Activated CD4-positive, alpha-beta memory T cell treated with anti-CD3 and anti-CD28 coated beads, Interleukin-2, amount 10 ng/mL, durations not matched to agents 7 days and 5 days (primary cell): ENCODE measurements around the gene CXCL11. TPM values are rescaled to one million over a fixed set of nuclear protein-coding genes. Genes with fewer than 3 reads are reported as not detected.
"Not testable (repeated sequence)": the region's sequence is repeated elsewhere in the genome, so short reads cannot be mapped to it uniquely, and the experiment has no call there.

Experiments used
- CTCF ChIA-PET: fragments of 350-600 bp; sonication (Branson Sonifier 250); formaldehyde crosslinking; loops from one replicate; lab custom pipeline; 2021; ENCODE audit warnings: antibody characterized with exemption, inconsistent platforms; lab: Charles Lee
- POLR2A ChIA-PET: fragments of 350-600 bp; sonication (Branson Sonifier 250); formaldehyde crosslinking; loops from one replicate; lab custom pipeline; 2021; ENCODE audit warnings: antibody characterized with exemption; lab: Charles Lee
- DNase-seq: peaks from one replicate; pipeline ENCODE4 v3.0.0-alpha.2; 2020
- H3K27ac Mint-ChIP-seq: one replicate; pipeline ENCODE4 v1.8.0; 2021; ENCODE audit warnings: mild to moderate bottlenecking, mixed read lengths
- H3K27me3 Mint-ChIP-seq: one replicate; pipeline ENCODE4 v1.8.0; 2021; ENCODE audit warnings: mixed read lengths
- H3K36me3 Mint-ChIP-seq: one replicate; pipeline ENCODE4 v1.8.0; 2021; ENCODE audit warnings: low read depth, mixed read lengths
- H3K4me1 Mint-ChIP-seq: one replicate; pipeline ENCODE4 v1.8.0; 2021; ENCODE audit warnings: mixed read lengths
- H3K4me3 Mint-ChIP-seq: one replicate; pipeline ENCODE4 v1.8.0; 2021; ENCODE audit warnings: mild to moderate bottlenecking, mixed read lengths
- H3K9me3 Mint-ChIP-seq: one replicate; pipeline ENCODE4 v1.8.0; 2021; ENCODE audit warnings: mixed read lengths
- total RNA-seq, 2 experiments: library from RNA; stranded (reverse); gene quantifications; one replicate each; pipeline ENCODE4 v1.2.3, GENCODE V29; 2021

CXCL11 gene
- total RNA-seq, 2 experiments from 2014 or later = 0.28 to 0.33 TPM

DNA sequence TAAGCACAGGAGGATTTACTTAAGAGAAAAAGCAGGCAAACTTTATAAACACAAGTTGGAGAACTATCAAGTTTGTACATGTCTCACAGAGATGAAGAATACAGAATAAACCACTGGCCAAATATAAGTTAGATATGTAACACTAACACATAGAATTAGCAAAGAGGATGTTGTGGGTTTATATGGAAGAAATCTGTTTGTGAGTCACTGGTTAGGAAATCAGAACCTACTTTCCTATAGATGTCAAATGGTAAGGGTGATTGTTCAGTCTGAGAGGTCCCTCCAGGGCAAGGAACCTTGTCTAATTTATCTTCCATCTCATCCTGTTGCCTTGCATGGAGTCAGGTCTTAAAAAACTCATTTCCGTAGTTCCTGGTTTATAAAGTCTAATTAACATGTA, 23.9 kb upstream of the CXCL11 start:
- DNase-seq = no peak
- Mint-ChIP-seq H3K9me3 (no peaks in the 10 kb centered on the region), H3K4me1 (peaks cover 62% of the 10 kb centered on the region), H3K27me3 (no peaks in the 10 kb centered on the region), H3K36me3 (no peaks in the 10 kb centered on the region), H3K27ac (peak overlapping the region; percentile 55), H3K4me3 (no peak overlapping the region)
- ChIA-PET POLR2A (interaction anchor here (1.0 kb wide), 1 partner anchor 64 kb away, joined by 4 read pairs; no protein-coding TSS in a partner anchor), CTCF (no interaction called here)

DNA sequence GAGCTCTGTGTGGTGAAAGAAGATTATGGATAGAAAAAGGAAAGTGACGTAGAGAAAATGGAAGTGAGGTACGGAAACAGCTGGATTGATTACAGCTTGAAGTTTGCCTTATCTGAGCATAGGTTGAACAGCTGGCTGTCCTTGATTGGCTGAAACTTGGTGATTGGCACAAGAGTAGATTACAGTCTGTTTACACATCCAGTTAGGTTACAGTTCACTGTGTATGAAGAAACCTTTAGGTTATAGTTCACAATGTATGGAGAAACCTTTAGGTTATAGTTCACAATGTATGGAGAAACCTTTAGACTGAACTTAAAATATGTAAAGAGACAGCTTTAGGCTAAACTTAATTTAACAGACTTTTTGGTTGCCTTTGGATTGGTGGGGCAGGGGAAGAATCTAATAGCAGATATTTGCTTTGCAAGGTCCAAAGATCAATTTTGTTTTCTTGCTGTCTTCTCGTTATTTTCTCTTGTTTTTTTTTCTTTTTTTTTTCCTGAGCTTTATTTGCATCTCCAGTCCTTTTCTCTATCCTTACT, 23.1 kb upstream of the CXCL11 start:
- no peaks in the 10 kb centered on the region for H3K9me3 Mint-ChIP-seq
- peak overlapping the region; percentile 81 for H3K27ac Mint-ChIP-seq
- no peaks in the 10 kb centered on the region for H3K27me3 Mint-ChIP-seq
- no peaks in the 10 kb centered on the region for H3K36me3 Mint-ChIP-seq
- CTCF ChIA-PET = interaction anchor here (0.7 to 2.0 kb wide), 4 partner anchors 23 to 928 kb away, joined by 3 to 15 read pairs (median 4); partner anchors contain the start of gene CXCL11
- H3K4me1 Mint-ChIP-seq = peaks cover 63% of the 10 kb centered on the region
- POLR2A ChIA-PET = interaction anchor here (0.6 to 1.3 kb wide), 10 partner anchors 30 to 1686 kb away, joined by 3 to 8 read pairs (median 3); partner anchors contain the start of genes NAAA and NUP54
- peak overlapping the region; percentile 3 for H3K4me3 Mint-ChIP-seq
- no peak for DNase-seq

DNA sequence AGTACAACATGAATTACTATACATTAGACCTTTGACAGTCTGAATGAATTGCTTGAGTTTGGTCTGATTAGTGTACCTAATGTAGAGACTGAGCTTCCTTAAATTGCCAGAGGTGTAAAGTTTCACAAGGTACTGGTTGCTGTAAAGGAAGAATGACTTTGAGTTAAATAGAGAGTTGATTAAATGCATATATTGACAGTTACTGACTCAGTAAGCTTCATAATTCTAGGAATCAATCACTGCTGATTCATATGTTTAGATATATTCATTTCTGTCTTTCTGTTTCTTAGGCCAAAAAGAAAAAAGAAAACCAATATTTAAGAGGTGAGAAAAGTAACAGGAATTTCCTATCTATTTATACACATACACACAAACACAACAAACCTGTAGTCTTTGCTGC, 22.4 kb upstream of the CXCL11 start:
- POLR2A ChIA-PET = interaction anchor here (0.6 to 1.3 kb wide), 8 partner anchors 15 to 1686 kb away, joined by 3 to 8 read pairs (median 3); partner anchors contain the start of genes NAAA and NUP54
- no peak overlapping the region for H3K4me3 Mint-ChIP-seq

DNA sequence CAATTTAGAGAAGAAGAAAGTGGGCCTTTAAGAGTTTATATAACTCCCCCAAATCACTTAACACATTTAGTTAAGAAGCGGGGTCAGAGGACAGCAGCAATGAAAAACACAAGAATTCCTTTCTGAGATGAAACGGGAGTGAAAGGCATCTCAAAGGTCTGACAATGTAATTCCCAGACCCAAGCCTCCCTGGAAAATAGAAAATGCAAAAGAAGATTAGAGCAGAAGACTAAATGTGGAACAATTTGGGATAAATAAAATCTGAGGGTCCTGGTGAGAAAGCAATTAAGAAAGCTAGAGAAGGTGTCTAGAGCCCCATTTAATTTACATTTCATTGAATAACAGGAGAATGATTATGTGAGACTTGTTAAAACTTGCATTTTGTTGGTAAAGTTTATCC, 19.6 kb upstream of the CXCL11 start:
- Mint-ChIP-seq H3K27me3 (no peaks in the 10 kb centered on the region), H3K36me3 (no peaks in the 10 kb centered on the region), H3K9me3 (no peaks in the 10 kb centered on the region), H3K27ac (no peak overlapping the region), H3K4me3 (no peak overlapping the region), H3K4me1 (peaks cover 52% of the 10 kb centered on the region)
- DNase-seq = no peak
- POLR2A ChIA-PET = no interaction called here
- CTCF ChIA-PET = interaction anchor here (1.5 kb wide), 1 partner anchor 65 kb away, joined by 3 read pairs; the partner anchor contains the start of gene SDAD1

More for the DNA sequence above, 22.4 kb upstream of the CXCL11 start:
- Mint-ChIP-seq H3K4me1 (peaks cover 66% of the 10 kb centered on the region), H3K36me3 (no peaks in the 10 kb centered on the region), H3K27me3 (no peaks in the 10 kb centered on the region), H3K27ac (peak overlapping the region; percentile 81), H3K9me3 (no peaks in the 10 kb centered on the region)
- no peak for DNase-seq
- CTCF ChIA-PET = interaction anchor here (0.7 to 2.0 kb wide), 4 partner anchors 22 to 929 kb away, joined by 3 to 15 read pairs (median 4); partner anchors contain the start of gene CXCL11

DNA sequence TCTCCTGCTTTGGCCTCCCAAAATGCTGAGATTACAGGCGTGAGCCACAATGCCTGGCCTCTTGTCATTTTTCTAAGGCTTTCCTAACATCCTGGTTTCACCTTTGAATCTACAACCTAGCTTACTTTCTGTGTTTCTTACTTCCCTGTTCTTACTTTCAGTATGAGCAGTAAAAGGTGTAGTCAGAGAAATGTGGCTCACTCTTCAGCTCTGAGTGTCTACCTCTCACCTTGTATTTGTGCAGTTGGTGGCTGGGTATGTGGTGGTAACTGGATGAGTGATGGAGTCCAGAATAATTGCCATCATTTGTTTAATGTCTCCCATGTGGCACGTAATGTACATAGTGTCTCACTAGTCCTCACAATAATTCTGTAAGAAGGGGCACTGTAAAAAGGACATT, 19.1 kb upstream of the CXCL11 start:
- Mint-ChIP-seq H3K36me3 (no peaks in the 10 kb centered on the region), H3K4me1 (peaks cover 48% of the 10 kb centered on the region), H3K4me3 (no peak overlapping the region), H3K27ac (no peak overlapping the region), H3K27me3 (no peaks in the 10 kb centered on the region), H3K9me3 (no peaks in the 10 kb centered on the region)
- CTCF ChIA-PET = interaction anchor here (1.4 to 2.4 kb wide), 3 partner anchors 18 to 64 kb away, joined by 3 to 21 read pairs (median 6); partner anchors contain the start of genes CXCL11 and SDAD1
- POLR2A ChIA-PET = interaction anchor here (1.4 kb wide), 1 partner anchor 114 kb away, joined by 4 read pairs; the partner anchor contains the start of gene NAAA
- DNase-seq = no peak

DNA sequence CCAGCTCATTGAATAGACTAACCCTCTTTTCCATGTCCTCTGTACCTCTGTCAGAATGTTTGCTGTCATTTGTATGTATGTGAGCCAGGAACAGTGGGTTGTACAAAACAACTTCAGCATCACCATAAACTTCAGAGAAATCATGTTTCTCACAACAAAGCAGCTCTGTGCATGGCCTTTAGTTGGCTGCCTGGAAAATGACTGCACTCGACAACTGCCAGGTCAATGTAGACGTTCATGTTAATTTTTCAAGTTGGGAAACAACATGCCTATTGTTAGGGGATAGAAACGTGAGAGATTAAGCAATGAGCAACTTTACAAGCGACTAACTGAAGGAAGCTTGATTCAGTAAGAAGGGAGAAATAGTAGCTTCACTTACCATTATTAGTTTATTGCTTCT, 17.9 kb upstream of the CXCL11 start:
- Mint-ChIP-seq H3K27me3 (no peaks in the 10 kb centered on the region), H3K4me1 (peaks cover 37% of the 10 kb centered on the region), H3K27ac (no peak overlapping the region), H3K9me3 (no peaks in the 10 kb centered on the region), H3K36me3 (no peaks in the 10 kb centered on the region), H3K4me3 (no peak overlapping the region)
- ChIA-PET CTCF (interaction anchor here (0.9 to 2.4 kb wide), 7 partner anchors 13 to 138 kb away, joined by 3 to 21 read pairs (median 3); partner anchors contain the start of gene CXCL11), POLR2A (interaction anchor here (1.4 to 1.5 kb wide), 2 partner anchors 14 to 112 kb away, joined by 4 read pairs; partner anchors contain the start of gene NAAA)
- DNase-seq = no peak

DNA sequence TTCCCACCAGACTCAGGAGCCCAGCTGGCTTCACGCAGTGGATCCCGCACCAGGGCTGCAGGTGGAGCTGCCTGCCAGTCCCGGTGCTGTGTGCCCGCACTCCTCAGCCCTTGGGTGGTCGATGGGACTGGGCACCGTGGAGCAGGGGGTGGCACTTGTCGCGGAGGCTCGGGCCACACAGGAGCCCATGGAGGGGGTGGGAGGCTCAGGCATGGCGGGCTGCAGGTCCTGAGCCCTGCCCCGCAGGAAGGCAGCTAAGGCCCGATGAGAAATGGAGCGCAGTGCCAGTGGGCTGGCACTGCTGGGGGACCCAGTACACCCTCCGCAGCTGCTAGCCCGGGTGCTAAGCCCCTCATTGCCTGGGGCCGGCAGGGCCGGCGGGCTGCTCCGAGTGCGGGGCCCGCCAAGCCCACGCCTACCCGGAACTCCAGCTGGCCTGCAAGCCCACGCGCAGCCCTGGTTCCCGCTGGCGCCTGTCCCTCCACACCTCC, 14.7 kb upstream of the CXCL11 start:
- H3K4me3 Mint-ChIP-seq, H3K27me3 Mint-ChIP-seq, H3K36me3 Mint-ChIP-seq, DNase-seq, H3K27ac Mint-ChIP-seq, H3K9me3 Mint-ChIP-seq, POLR2A ChIA-PET: not testable (repeated sequence)
- peaks cover 13% of the 10 kb centered on the region for H3K4me1 Mint-ChIP-seq
- CTCF ChIA-PET = interaction anchor here (1.3 kb wide), 1 partner anchor 14 kb away, joined by 3 read pairs; no protein-coding TSS in a partner anchor

DNA sequence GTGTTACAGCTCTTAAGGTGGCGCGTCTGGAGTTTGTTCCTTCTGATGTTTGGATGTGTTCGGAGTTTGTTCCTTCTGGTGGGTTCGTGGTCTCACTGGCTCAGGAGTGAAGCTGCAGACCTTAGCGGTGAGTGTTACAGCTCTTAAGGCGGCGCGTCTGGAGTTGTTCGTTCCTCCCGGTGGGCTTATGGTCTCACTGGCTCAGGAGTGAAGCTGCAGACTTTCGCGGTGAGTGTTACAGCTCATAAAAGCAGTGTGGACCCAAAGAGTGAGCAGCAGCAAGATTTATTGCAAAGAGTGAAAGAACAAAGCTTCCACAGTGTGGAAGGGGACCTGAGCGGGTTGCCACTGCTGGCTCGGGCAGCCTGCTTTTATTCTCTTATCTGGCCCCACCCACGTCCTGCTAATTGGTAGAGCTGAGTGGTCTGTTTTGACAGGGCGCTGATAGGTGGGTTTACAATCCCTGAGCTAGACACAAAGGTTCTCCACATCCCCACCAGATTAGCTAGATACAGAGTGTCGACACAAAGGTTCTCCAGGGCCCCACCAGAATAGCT, 14.1 kb upstream of the CXCL11 start:
- H3K36me3 Mint-ChIP-seq, H3K9me3 Mint-ChIP-seq, POLR2A ChIA-PET, H3K4me1 Mint-ChIP-seq, H3K27ac Mint-ChIP-seq, DNase-seq, H3K4me3 Mint-ChIP-seq, H3K27me3 Mint-ChIP-seq: not testable (repeated sequence)
- CTCF ChIA-PET = interaction anchor here (1.3 kb wide), 1 partner anchor 13 kb away, joined by 3 read pairs; no protein-coding TSS in a partner anchor

DNA sequence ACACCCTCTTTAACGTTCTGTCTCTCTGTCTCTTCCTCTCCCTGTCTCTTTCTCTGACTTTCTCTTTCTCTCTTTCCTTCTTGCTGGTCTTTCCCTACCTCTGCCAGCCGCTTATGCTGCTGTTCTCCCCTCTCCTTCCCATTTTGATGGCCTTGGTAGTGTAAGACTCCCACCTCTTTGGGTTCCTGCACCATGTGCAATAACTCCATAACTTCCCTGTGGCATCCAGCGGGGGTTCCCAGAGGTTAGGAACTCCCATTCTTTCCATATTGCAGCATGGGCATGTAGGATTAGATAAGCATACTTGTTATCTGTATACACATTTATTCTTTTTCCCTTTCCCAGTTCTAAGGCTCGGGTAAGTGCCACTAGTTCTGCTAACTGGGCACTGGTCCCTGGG, 8.8 kb upstream of the CXCL11 start:
- H3K27me3 Mint-ChIP-seq, DNase-seq, H3K27ac Mint-ChIP-seq, CTCF ChIA-PET, POLR2A ChIA-PET, H3K4me3 Mint-ChIP-seq: not testable (repeated sequence)
- Mint-ChIP-seq H3K4me1 (peaks cover 16% of the 10 kb centered on the region), H3K9me3 (peaks cover 14% of the 10 kb centered on the region), H3K36me3 (peaks cover 11% of the 10 kb centered on the region)

DNA sequence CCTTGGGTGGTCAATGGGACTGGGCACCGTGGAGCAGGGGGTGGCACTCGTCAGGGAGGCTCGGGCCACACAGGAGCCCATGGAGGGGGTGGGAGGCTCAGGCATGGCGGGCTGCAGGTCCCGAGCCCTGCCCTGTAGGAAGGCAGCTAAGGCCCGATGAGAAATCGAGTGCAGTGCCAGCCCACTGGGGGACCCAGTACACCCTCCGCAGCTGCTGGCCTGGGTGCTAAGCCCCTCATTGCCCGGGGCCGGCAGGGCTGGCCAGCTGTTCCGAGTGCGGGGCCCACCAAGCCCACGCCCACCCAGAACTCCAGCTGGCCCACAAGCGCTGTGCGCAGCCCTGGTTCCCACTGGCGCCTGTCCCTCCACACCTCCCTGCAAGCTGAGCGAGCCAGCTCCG, 7.4 kb upstream of the CXCL11 start:
- H3K27ac Mint-ChIP-seq, H3K4me3 Mint-ChIP-seq, DNase-seq, CTCF ChIA-PET, H3K27me3 Mint-ChIP-seq: not testable (repeated sequence)
- POLR2A ChIA-PET = interaction anchor here (0.6 kb wide), 1 partner anchor 14 kb away, joined by 3 read pairs; no protein-coding TSS in a partner anchor
- Mint-ChIP-seq H3K4me1 (peaks cover 16% of the 10 kb centered on the region), H3K36me3 (peaks cover 11% of the 10 kb centered on the region), H3K9me3 (peaks cover 14% of the 10 kb centered on the region)

DNA sequence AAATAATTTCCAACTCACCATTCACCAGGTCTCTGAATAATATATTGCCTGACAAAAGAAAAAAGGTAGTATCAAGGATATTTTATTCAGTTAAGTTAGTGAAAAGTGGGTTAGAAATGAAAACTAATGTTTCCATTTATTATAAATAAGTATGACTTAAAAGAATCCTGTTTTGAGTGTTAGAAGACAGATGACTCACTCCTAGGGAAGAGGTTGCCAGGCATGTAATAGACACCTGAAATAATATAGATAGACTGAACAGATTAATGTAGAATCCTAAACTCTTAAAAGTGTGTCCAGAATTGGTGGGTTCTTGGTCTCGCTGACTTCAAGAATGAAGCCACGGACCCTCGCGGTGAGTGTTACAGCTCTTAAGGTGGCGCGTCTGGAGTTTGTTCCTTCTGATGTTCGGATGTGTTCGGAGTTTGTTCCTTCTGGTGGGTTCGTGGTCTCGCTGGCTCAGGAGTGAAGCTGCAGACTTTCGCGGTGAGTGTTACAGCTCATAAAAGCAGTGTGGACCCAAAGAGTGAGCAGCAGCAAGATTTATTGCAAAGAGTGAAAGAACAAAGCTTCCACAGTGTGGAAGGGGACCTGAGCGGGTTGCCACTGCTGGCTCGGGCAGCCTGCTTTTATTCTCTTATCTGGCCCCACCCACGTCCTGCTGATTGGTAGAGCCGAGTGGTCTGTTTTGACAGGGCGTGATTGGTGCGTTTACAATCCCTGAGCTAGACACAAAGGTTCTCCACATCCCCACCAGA, 6.5 kb upstream of the CXCL11 start:
- Mint-ChIP-seq H3K4me1 (peaks cover 16% of the 10 kb centered on the region), H3K4me3 (peak overlapping the region; percentile 70), H3K27ac (peak overlapping the region; percentile 75), H3K36me3 (peaks cover 11% of the 10 kb centered on the region)
- H3K27me3 Mint-ChIP-seq, DNase-seq, CTCF ChIA-PET, H3K9me3 Mint-ChIP-seq: not testable (repeated sequence)
- POLR2A ChIA-PET = interaction anchor here (0.6 kb wide), 1 partner anchor 15 kb away, joined by 3 read pairs; no protein-coding TSS in a partner anchor

DNA sequence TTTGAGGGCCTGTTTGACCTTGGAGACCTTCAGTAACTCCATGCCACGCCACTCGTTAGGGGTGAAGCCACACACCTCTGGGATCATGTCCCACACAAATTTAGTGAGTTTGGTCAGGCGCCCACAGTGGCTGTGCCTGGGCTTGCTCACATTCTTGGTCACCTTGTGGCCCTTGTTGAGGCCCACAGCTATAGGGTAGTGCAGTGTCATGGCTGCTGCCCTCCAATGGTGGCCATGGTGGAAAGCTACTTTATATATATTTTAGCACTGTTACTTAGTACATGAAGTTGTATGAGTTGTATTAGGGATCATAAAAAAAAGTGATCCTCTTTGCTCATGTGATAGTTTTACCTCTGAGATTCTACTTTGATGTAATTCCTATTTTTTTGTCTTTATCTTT, 985 bp upstream of the CXCL11 start:
- Mint-ChIP-seq H3K9me3 (no peaks in the 10 kb centered on the region), H3K4me3 (no peak overlapping the region), H3K27ac (no peak overlapping the region), H3K36me3 (no peaks in the 10 kb centered on the region), H3K4me1 (peaks cover 16% of the 10 kb centered on the region), H3K27me3 (no peaks in the 10 kb centered on the region)
- DNase-seq = no peak
- POLR2A ChIA-PET = no interaction called here
- CTCF ChIA-PET = interaction anchor here (1.0 to 2.3 kb wide), 5 partner anchors 14 to 41 kb away, joined by 3 to 8 read pairs (median 4); no protein-coding TSS in a partner anchor
